B cell (primary cell): ENCODE data around the gene CLIP1. TPM values are rescaled to one million over a fixed set of nuclear protein-coding genes. Genes with fewer than 3 reads are reported as not detected.
A peak's percentile ranks its signal among the peaks of the same experiment; 100 is the strongest.

ENCODE experiments used
- ATAC-seq: fragments of 200-7000 bp; cut with Tn5 transposase; one replicate; pipeline ENCODE4 v1.10.0; 2021; ENCODE audit warnings: low read depth, mild to moderate bottlenecking, moderate number of reproducible peaks, moderate library complexity
- CTCF ChIA-PET: fragments of 350-600 bp; sonication (Branson Sonifier 250); formaldehyde crosslinking; loops from one replicate; lab custom pipeline; 2021; ENCODE audit warnings: antibody characterized with exemption, inconsistent platforms; lab: Charles Lee
- POLR2A ChIA-PET: fragments of 350-600 bp; sonication (Branson Sonifier 250); formaldehyde crosslinking; loops from one replicate; lab custom pipeline; 2021; ENCODE audit warnings: antibody characterized with exemption; lab: Charles Lee
- DNase-seq: peaks from one replicate; pipeline ENCODE4 v3.0.0; 2013
- H2AFZ ChIP-seq: 2 replicates; pipeline ENCODE4 v1.6.1; 2012; ENCODE audit warnings: mild to moderate bottlenecking, low read depth, low read length; ENCODE audit not compliant: insufficient read depth, poor library complexity, severe bottlenecking
- H3K27ac ChIP-seq, 2 donors: 1 replicate in 1 of 2; 2 replicates in 1 of 2; pipeline ENCODE4 v1.5.1; 2012 to 2013; ENCODE audit warnings: low read length in 2 of 2, mild to moderate bottlenecking in 2 of 2, moderate library complexity in 1 of 2
- H3K27me3 ChIP-seq, 4 experiments: fragments of 200-600 bp in 1 of 4; sonication (generic) in 1 of 4; replicated peaks in 1 of 4; 1 replicate in 2 of 4; 2 replicates in 2 of 4; pipeline versions ENCODE4 v1.6.1 to v1.7.0; 2013 to 2016; ENCODE audit warnings: low read length in 3 of 4, mild to moderate bottlenecking in 2 of 4, mixed read lengths in 1 of 4, moderate library complexity in 1 of 4; ENCODE audit not compliant: insufficient read depth in 4 of 4, control insufficient read depth in 3 of 4; ENCODE audit errors: control extremely low read depth in 1 of 4
- H3K36me3 ChIP-seq, 2 experiments: replicated peaks in 1 of 2; 1 replicate in 1 of 2; 2 replicates in 1 of 2; pipeline versions ENCODE4 v1.6.1 to v1.7.1; 2013; ENCODE audit warnings: low read length in 1 of 2; ENCODE audit not compliant: insufficient read depth in 2 of 2, control insufficient read depth in 1 of 2; ENCODE audit errors: control extremely low read depth in 1 of 2, extremely low read depth in 1 of 2
- H3K4me1 ChIP-seq, 2 donors: fragments of 200-600 bp in 1 of 2; sonication (generic) in 1 of 2; 1 replicate in 1 of 2; 2 replicates in 1 of 2; pipeline versions ENCODE4 v1.5.1 to v1.6.1; 2013 to 2017; ENCODE audit warnings: low read length in 2 of 2; ENCODE audit not compliant: control insufficient read depth in 2 of 2, insufficient read depth in 2 of 2
- H3K4me2 ChIP-seq: replicated peaks from 2 replicates; pipeline ENCODE3; 2012; ENCODE audit warnings: mild to moderate bottlenecking, low read depth, low read length; ENCODE audit not compliant: poor library complexity, severe bottlenecking
- H3K4me3 ChIP-seq, 5 experiments: fragments of 200-600 bp in 1 of 5; sonication (generic) in 1 of 5; 1 replicate in 3 of 5; 2 replicates in 2 of 5; pipeline versions ENCODE4 v1.5.1 to v1.7.0; 2011 to 2016; ENCODE audit warnings: low read length in 4 of 5, mild to moderate bottlenecking in 4 of 5, low read depth in 2 of 5, control low read depth in 1 of 5, moderate library complexity in 1 of 5; ENCODE audit not compliant: insufficient read depth in 1 of 5; ENCODE audit errors: control extremely low read depth in 1 of 5, extremely low read depth in 1 of 5
- H3K79me2 ChIP-seq: fragments of 200-600 bp; sonication (generic); one replicate; pipeline ENCODE4 v1.6.0; 2016; ENCODE audit warnings: low read length; ENCODE audit not compliant: control insufficient read depth, insufficient read depth
- H3K9ac ChIP-seq: fragments of 200-600 bp; sonication (generic); 2 replicates; pipeline ENCODE4 v1.6.1; 2017; ENCODE audit warnings: mild to moderate bottlenecking, low read length, moderate library complexity
- H3K9me3 ChIP-seq, 3 donors: one replicate each; pipeline versions ENCODE4 v1.6.1 to v1.7.1; 2013; ENCODE audit warnings: low read length in 2 of 3; ENCODE audit not compliant: control insufficient read depth in 2 of 3, insufficient read depth in 1 of 3; ENCODE audit errors: control extremely low read depth in 1 of 3
- H4K20me1 ChIP-seq: 2 replicates; pipeline ENCODE4 v1.6.0; 2012; ENCODE audit warnings: mild to moderate bottlenecking, low read length; ENCODE audit not compliant: insufficient read depth, control insufficient read depth, poor library complexity, severe bottlenecking
- H3K27ac Mint-ChIP-seq: one replicate; pipeline ENCODE4 v1.8.0; 2021; ENCODE audit warnings: mixed read lengths
- H3K27me3 Mint-ChIP-seq: one replicate; pipeline ENCODE4 v1.8.0; 2021; ENCODE audit warnings: mixed read lengths
- H3K4me1 Mint-ChIP-seq: one replicate; pipeline ENCODE4 v1.8.0; 2021; ENCODE audit warnings: mixed read lengths
- H3K4me3 Mint-ChIP-seq: one replicate; pipeline ENCODE4 v1.8.0; 2021; ENCODE audit warnings: mixed read lengths
- H3K9me3 Mint-ChIP-seq: one replicate; pipeline ENCODE4 v1.8.0; 2022; ENCODE audit warnings: mixed read lengths; ENCODE audit not compliant: insufficient read depth
- CTCF ChIP-seq: fragments of 200-600 bp; IDR thresholded peaks from one replicate; pipeline ENCODE4 v1.8.0; 2022; ENCODE audit warnings: antibody characterized with exemption, mild to moderate bottlenecking
- EZH2 ChIP-seq: IDR thresholded peaks from 2 replicates; pipeline ENCODE4 v1.6.1; 2012; ENCODE audit warnings: borderline replicate concordance, low read depth, mild to moderate bottlenecking, moderate library complexity, low read length; ENCODE audit not compliant: insufficient read depth, poor library complexity, severe bottlenecking
- WGBS: methylation state at CpG from one replicate; pipeline ENCODE4 v1.1.5; 2013; ENCODE audit warnings: missing lambda C conversion rate; ENCODE audit not compliant: insufficient coverage; 5-methylcytosine and 5-hydroxymethylcytosine counted together
- intact Hi-C: fragments of 100-400 bp; cut with micrococcal nuclease; formaldehyde crosslinking; loops from one replicate; pipeline ENCODE4 v1.10.0; 2022
- polyA plus RNA-seq: library from polyadenylated mRNA; depleted of rRNA; stranded (reverse); fragments of >200 nt; gene quantifications from 2 replicates; pipeline ENCODE4 v1.2.3, GENCODE V29; 2012
- total RNA-seq, 2 donors: library from RNA; stranded (reverse); fragments of 120-200 nt in 1 of 2; gene quantifications; 1 replicate in 1 of 2; 2 replicates in 1 of 2; pipeline versions ENCODE4 v1.2.3 to v1.2.4, GENCODE V29; 2013 to 2022

The CLIP1 gene
- total and polyA plus RNA-seq, 2 donors (not counting 1 experiment from before 2014, with no cell fraction given), result 17.0 to 64.9 TPM

GRCh38 chr12:122227341-122227740 is 195.1 kb downstream of the CLIP1 start:
- Histone ChIP-seq H3K27ac (no peak overlapping the region), H4K20me1 (peaks cover 14% of the 10 kb centered on the region), H3K4me3 (no peak overlapping the region), H3K79me2 (peaks cover 31% of the 10 kb centered on the region), H2AFZ (no peak overlapping the region), H3K36me3 (peaks cover 0 to 41% of the 10 kb centered on the region in 2 experiments), H3K9ac (no peak overlapping the region), H3K4me2 (peak overlapping the region; percentile 96), H3K27me3 (no peaks in the 10 kb centered on the region), H3K9me3 (no peaks in the 10 kb centered on the region), H3K4me1 (peaks cover 19 to 21% of the 10 kb centered on the region in 2 donors)
- intact Hi-C loops, result no loop called here
- Mint-ChIP-seq H3K27ac (no peak overlapping the region), H3K27me3 (no peaks in the 10 kb centered on the region), H3K4me3 (peak overlapping the region; percentile 71), H3K4me1 (peaks cover 32% of the 10 kb centered on the region), H3K9me3 (no peaks in the 10 kb centered on the region)
- ChIA-PET CTCF (no interaction called here), POLR2A (interaction anchor here (0.8 kb wide), 1 partner anchor 12 kb away, joined by 3 read pairs; no protein-coding TSS in a partner anchor)
- ATAC-seq, result no peak
- DNase-seq, result no peak
- TF ChIP-seq CTCF, result no peak
- no peak for TF ChIP-seq EZH2
- WGBS, result 91% methylated on average over 17 of the region's 17 CpGs

- H2AFZ ChIP-seq, result peak overlapping the region; percentile 76
- no peaks in the 10 kb centered on the region for H3K9me3 Mint-ChIP-seq
Measured at GRCh38 chr12:122226366-122227125, 195.9 kb downstream of the CLIP1 start.

More at GRCh38 chr12:122226366-122227125, 195.9 kb downstream of the CLIP1 start:
- TF ChIP-seq EZH2, result no peak
- TF ChIP-seq CTCF, result no peak
- H3K27me3 ChIP-seq, result no peaks in the 10 kb centered on the region
- H3K4me1 Mint-ChIP-seq, result peaks cover 34% of the 10 kb centered on the region
- peaks cover 39% of the 10 kb centered on the region for H3K79me2 ChIP-seq
- H3K9ac ChIP-seq, result peak overlapping the region; percentile 61
- H3K4me1 ChIP-seq, result peaks cover 19 to 21% of the 10 kb centered on the region in 2 donors
- H4K20me1 ChIP-seq, result peaks cover 18% of the 10 kb centered on the region
- ChIA-PET POLR2A (interaction anchor here (0.5 to 1.6 kb wide), 6 partner anchors 13 to 1541 kb away, joined by 3 to 10 read pairs (median 3); partner anchors contain the start of gene LRRC43), CTCF (interaction anchor here (0.6 kb wide), 1 partner anchor 335 kb away, joined by 3 read pairs; no protein-coding TSS in a partner anchor)
- ATAC-seq, result no peak
- H3K36me3 ChIP-seq, result peaks cover 0 to 40% of the 10 kb centered on the region in 2 experiments
- intact Hi-C loops, result loop anchor here (1.0 kb wide), 3 partner anchors 40 to 275 kb away; partner anchors contain the start of genes MLXIP and VPS33A
- peak overlapping the region; percentile 96 for H3K4me2 ChIP-seq
- 9% methylated on average over 52 of the region's 55 CpGs for WGBS
- H3K27ac ChIP-seq, result peak overlapping the region in 1 of 2 donors; percentile 34
- H3K4me3 ChIP-seq, result peak overlapping the region; percentile 23 to 66 (median 51)
- peak overlapping the region; percentile 15 for H3K27ac Mint-ChIP-seq
- peak overlapping the region; percentile 94 for H3K4me3 Mint-ChIP-seq
- H3K9me3 ChIP-seq, result no peaks in the 10 kb centered on the region
- H3K27me3 Mint-ChIP-seq, result no peaks in the 10 kb centered on the region
- no peak for DNase-seq
